Tibial nerve (tissue), 4 donors: ENCODE data around the gene CLPTM1. TPM values are rescaled to one million over a fixed set of nuclear protein-coding genes. Genes with fewer than 3 reads are reported as not detected.

Experiments
- DNase-seq, 2 donors: peaks; one replicate each; pipeline ENCODE4 v3.0.0-alpha.2; 2019; ENCODE audit warnings: low spot score in 2 of 2
- H3K27ac ChIP-seq, 4 donors: fragments of 200-600 bp; sonication (generic) in 3 of 4; one replicate each; pipeline ENCODE4 v1.5.1; 2017 to 2019; ENCODE audit warnings: mild to moderate bottlenecking in 1 of 4
- H3K27me3 ChIP-seq, 2 donors: fragments of 200-600 bp; sonication (generic) in 1 of 2; one replicate each; pipeline versions ENCODE4 v1.5.1 to v1.6.0; 2017 to 2019
- H3K36me3 ChIP-seq, 3 donors: fragments of 200-600 bp; sonication (generic); one replicate each; pipeline ENCODE4 v1.5.1; 2018 to 2019
- H3K4me1 ChIP-seq, 4 donors: fragments of 200-600 bp; sonication (generic) in 3 of 4; one replicate each; pipeline ENCODE4 v1.5.1; 2017 to 2019
- H3K4me3 ChIP-seq, 4 donors: fragments of 200-600 bp; sonication (generic) in 3 of 4; one replicate each; pipeline ENCODE4 v1.5.1; 2017 to 2019; ENCODE audit warnings: mild to moderate bottlenecking in 1 of 4, moderate library complexity in 1 of 4
- H3K9me3 ChIP-seq, 4 donors: fragments of 200-600 bp; sonication (generic) in 3 of 4; one replicate each; pipeline ENCODE4 v1.5.1; 2017 to 2019
- EP300 ChIP-seq, 2 donors: sonication (generic); formaldehyde crosslinking; IDR thresholded peaks; one replicate each; pipeline ENCODE4 v1.6.1; 2017; ENCODE audit warnings: antibody characterized with exemption in 2 of 2, mild to moderate bottlenecking in 1 of 2
- POLR2A ChIP-seq, 2 donors: fragments of 450-650 bp; IDR thresholded peaks; one replicate each; pipeline ENCODE4 v1.6.1; 2017; ENCODE audit warnings: antibody characterized with exemption in 2 of 2, mild to moderate bottlenecking in 2 of 2, moderate library complexity in 2 of 2
- WGBS, 2 donors: methylation state at CpG; one replicate each; pipeline ENCODE4 v1.1.5; 2018; 5-methylcytosine and 5-hydroxymethylcytosine counted together
- total RNA-seq, 4 donors: library from RNA; depleted of rRNA; stranded (reverse); fragments of >200 nt; gene quantifications; one replicate each; pipeline ENCODE4 v1.1.0, GENCODE V29; 2016
- TF ChIP-seq, protein P1 (sequence below), 5 experiments: fragments of 200-600 bp in 3 of 5; fragments of 450-650 bp in 2 of 5; sonication (generic) in 3 of 5; IDR thresholded peaks; one replicate each; pipeline ENCODE4 v1.5.1; 2016 to 2019; ENCODE audit warnings: antibody characterized with exemption in 5 of 5, mild to moderate bottlenecking in 3 of 5, moderate library complexity in 2 of 5

Gene CLPTM1
- total RNA-seq, 4 donors from 2014 or later, result 52.3 to 89.4 (median 74.5) TPM

DNA sequence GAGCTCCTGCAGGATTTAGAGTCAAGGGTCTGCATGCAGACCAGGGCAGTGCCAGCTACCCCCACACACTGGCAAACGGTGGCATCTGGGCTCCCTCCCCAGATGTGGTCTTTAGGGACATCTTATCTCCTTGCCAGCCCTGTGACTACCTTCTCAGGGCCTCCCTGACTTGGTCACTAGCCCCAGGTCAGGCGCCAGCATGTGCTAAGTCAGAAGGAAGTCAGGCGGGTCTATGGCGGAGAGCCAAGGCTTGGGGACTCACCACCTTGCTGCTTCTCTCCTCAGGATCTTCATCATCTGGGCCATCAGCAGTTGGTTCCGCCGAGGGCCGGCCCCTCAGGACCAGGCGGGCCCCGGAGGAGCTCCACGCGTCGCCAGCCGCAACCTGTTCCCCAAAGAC is 17.6 kb downstream of the CLPTM1 start:
- H3K27ac ChIP-seq, result no peak overlapping the region
- H3K4me3 ChIP-seq, result no peak overlapping the region
- H3K36me3 ChIP-seq, result peaks cover 4 to 79% (median 35%) of the 10 kb centered on the region in 3 donors
- no peaks in the 10 kb centered on the region for H3K4me1 ChIP-seq
- no peaks in the 10 kb centered on the region for H3K27me3 ChIP-seq
- no peak for DNase-seq
- no peaks in the 10 kb centered on the region for H3K9me3 ChIP-seq
- TF ChIP-seq POLR2A (IDR thresholded peaks at IDR 0.05) (no peak), EP300 (IDR thresholded peaks at IDR 0.05) (no peak)
- TF ChIP-seq, protein P1, sequence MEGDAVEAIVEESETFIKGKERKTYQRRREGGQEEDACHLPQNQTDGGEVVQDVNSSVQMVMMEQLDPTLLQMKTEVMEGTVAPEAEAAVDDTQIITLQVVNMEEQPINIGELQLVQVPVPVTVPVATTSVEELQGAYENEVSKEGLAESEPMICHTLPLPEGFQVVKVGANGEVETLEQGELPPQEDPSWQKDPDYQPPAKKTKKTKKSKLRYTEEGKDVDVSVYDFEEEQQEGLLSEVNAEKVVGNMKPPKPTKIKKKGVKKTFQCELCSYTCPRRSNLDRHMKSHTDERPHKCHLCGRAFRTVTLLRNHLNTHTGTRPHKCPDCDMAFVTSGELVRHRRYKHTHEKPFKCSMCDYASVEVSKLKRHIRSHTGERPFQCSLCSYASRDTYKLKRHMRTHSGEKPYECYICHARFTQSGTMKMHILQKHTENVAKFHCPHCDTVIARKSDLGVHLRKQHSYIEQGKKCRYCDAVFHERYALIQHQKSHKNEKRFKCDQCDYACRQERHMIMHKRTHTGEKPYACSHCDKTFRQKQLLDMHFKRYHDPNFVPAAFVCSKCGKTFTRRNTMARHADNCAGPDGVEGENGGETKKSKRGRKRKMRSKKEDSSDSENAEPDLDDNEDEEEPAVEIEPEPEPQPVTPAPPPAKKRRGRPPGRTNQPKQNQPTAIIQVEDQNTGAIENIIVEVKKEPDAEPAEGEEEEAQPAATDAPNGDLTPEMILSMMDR (IDR thresholded peaks at IDR 0.05), result no peak
- WGBS, 2 donors, result 95 to 100% methylated on average over 1 to 13 of the region's 13 CpGs

DNA sequence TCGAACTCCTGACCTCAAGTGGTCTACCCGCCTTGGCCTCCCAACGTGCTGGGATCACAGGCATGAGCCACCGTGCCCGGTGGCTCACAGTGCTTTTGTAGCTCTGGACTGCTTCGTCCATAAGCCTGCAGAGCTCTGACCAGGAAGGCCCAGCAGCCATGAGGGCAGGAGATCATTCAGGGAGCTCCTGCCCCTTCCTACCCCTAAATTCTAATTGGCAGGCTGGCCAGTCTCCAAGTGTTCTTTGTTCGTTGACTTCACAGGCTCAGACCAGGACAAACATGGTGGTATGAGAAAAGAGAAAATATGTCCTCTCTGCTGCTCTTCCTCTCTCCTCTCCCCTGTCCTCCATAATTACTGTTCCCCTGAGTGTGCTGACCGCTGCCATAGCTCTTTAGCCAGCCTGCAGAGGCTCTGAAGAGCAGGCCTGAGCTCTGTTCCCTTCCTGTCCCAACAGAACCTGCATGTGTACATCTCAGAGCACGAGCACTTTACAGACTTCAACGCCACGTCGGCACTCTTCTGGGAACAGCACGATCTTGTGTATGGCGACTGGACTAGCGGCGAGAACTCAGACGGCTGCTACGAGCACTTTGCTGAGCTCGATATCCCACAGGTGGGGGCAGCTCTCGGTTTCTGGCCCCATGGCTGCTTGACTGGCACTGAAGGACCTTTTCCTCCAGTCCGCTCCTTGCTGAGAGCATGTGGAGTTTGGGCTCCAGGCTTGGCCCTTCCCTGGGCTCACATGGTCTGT is 19.0 kb downstream of the CLPTM1 start:
- H3K27me3 ChIP-seq, result no peaks in the 10 kb centered on the region
- H3K9me3 ChIP-seq, result no peaks in the 10 kb centered on the region
- 91% methylated on average over 21 of the region's 21 CpGs for WGBS, 2 donors
- no peak overlapping the region for H3K4me3 ChIP-seq
- DNase-seq, result no peak
- H3K36me3 ChIP-seq, result peaks cover 4 to 81% (median 40%) of the 10 kb centered on the region in 3 donors
- H3K27ac ChIP-seq, result no peak overlapping the region
- H3K4me1 ChIP-seq, result no peaks in the 10 kb centered on the region
- TF ChIP-seq EP300 (IDR thresholded peaks at IDR 0.05) (no peak), POLR2A (IDR thresholded peaks at IDR 0.05) (no peak)
- TF ChIP-seq, protein P1 (IDR thresholded peaks at IDR 0.05), result no peak

DNA sequence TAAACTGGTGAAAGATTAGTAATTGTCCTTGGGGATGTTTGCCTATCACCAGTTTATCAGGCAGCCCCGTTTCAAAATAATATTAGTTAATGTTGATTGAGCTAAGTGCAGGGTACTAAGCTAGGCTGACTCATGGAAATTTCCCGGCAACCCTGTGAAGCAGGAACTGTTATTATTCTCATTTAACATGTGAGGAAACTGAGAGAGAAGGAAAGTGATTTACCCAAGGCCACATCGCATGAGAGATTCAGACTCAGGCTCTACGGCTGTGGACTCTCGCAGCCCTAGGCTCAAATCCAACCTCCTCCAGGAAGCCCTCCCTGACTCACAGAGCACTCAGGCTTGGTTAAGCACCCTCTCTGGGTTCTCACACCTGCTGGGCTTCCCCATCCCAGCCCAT is 19.7 kb downstream of the CLPTM1 start:
- WGBS, 2 donors, result 91 to 94% methylated on average over 5 of the region's 5 CpGs

DNA sequence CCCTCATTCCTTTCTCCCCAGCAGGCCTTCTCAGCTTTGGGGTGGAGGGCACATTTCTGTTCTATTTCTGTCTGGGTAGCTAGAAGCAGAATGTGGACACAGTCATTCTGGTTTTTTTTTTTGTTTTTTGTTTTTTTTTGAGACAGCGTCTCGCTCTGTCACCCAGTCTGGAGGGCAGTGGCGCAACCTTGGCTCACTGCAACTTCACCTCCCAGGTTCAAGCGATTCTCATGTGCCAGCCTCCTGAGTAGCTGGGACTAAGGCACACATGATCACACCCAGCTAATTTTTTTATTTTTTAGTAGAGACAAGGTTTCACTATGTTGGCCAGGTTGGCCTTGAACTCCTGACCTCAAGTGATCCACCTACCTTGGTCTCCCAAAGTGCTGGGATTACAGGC is 20.3 kb downstream of the CLPTM1 start:
- no peaks in the 10 kb centered on the region for H3K27me3 ChIP-seq
- H3K4me1 ChIP-seq, result no peaks in the 10 kb centered on the region
- H3K27ac ChIP-seq, result no peak overlapping the region
- H3K36me3 ChIP-seq, result peaks cover 4 to 81% (median 42%) of the 10 kb centered on the region in 3 donors
- H3K4me3 ChIP-seq, result no peak overlapping the region
- H3K9me3 ChIP-seq, result no peaks in the 10 kb centered on the region
- TF ChIP-seq POLR2A (IDR thresholded peaks at IDR 0.05) (no peak), EP300 (IDR thresholded peaks at IDR 0.05) (no peak)
- TF ChIP-seq, protein P1 (IDR thresholded peaks at IDR 0.05), result no peak
- DNase-seq, result no peak
- WGBS, 2 donors, result 93 to 96% methylated on average over 4 of the region's 4 CpGs

More for the DNA sequence above, 19.7 kb downstream of the CLPTM1 start:
- TF ChIP-seq, protein P1 (IDR thresholded peaks at IDR 0.05), result no peak
- TF ChIP-seq EP300 (IDR thresholded peaks at IDR 0.05) (no peak), POLR2A (IDR thresholded peaks at IDR 0.05) (no peak)
- no peak for DNase-seq
- no peaks in the 10 kb centered on the region for H3K4me1 ChIP-seq
- no peak overlapping the region for H3K4me3 ChIP-seq
- no peak overlapping the region for H3K27ac ChIP-seq
- peaks cover 4 to 81% (median 42%) of the 10 kb centered on the region in 3 donors for H3K36me3 ChIP-seq
- no peaks in the 10 kb centered on the region for H3K9me3 ChIP-seq
- H3K27me3 ChIP-seq, result no peaks in the 10 kb centered on the region

DNA sequence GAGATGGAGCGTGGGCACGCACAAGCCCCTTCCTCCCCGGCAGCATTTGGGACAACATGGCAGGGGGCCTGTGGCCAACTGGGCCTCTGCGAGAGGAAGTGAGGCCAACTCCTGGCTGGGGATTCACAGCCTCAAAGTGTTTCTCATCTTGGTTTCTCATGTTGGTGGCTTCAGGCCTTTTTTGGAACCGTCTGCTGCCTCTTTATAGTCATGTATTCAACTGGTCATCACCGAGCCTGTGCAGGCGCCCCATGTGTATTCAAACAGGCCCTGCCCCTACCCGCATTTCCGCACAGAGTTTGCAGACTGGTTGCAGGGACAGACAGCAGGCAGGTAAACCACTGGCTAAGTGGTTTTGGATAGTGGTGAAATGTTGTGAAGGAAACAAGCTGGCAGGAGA is 28.8 kb downstream of the CLPTM1 start:
- no peaks in the 10 kb centered on the region for H3K9me3 ChIP-seq
- H3K4me1 ChIP-seq, result no peaks in the 10 kb centered on the region
- DNase-seq, result no peak
- no peak overlapping the region for H3K4me3 ChIP-seq
- no peaks in the 10 kb centered on the region for H3K27me3 ChIP-seq
- no peak overlapping the region for H3K27ac ChIP-seq
- H3K36me3 ChIP-seq, result peaks cover 0 to 97% (median 21%) of the 10 kb centered on the region in 3 donors
- TF ChIP-seq EP300 (IDR thresholded peaks at IDR 0.05) (no peak), POLR2A (IDR thresholded peaks at IDR 0.05) (no peak)
- TF ChIP-seq, protein P1 (IDR thresholded peaks at IDR 0.05), result no peak
- WGBS, 2 donors, result 76 to 90% methylated on average over 9 of the region's 9 CpGs
